Loucy (cell line): Measurements from ENCODE around the gene SERPING1.

Source experiments
- CTCF ChIP-seq: fragments of 200-600 bp; sonication (generic); conservative IDR thresholded peaks from 2 replicates; pipeline ENCODE4 v1.5.1; 2014; ENCODE audit warnings: mild to moderate bottlenecking, antibody characterized with exemption, low read length
- EZH2phosphoT487 ChIP-seq: fragments of 200-600 bp; IDR thresholded peaks from 2 replicates; pipeline ENCODE4 v1.6.1; 2018; ENCODE audit warnings: antibody characterized with exemption, mild to moderate bottlenecking, moderate library complexity, borderline replicate concordance

DNA sequence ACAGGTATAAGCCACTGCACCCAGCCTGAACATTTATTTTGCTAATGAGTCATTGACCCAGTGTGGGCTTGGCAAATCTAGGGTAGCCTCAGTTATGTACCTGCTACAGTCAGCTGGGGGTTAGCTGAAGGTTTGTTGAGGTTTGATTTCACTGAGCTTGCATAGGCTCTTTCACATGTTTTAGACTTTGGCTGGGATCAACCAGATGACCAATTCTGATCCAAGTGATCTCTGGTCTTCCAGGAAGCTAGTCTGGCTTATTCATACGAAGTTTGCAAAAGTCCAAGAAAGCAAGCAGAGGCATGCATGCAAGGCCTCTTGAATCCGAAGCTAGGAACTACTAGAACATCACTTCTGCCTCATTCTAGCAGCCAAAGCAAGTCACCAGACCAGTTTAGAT lies 21.0 kb downstream of the SERPING1 start:
- TF ChIP-seq CTCF (no peak), EZH2phosphoT487 (no peak)
